Spleen (tissue), 7 donors: ENCODE results near the gene HP.

Experiments
- POLR2A ChIP-seq, 3 donors: fragments of 450-650 bp; IDR thresholded peaks; one replicate each; pipeline ENCODE4 v1.5.1; 2017; ENCODE audit warnings: antibody characterized with exemption in 3 of 3, mild to moderate bottlenecking in 1 of 3
- POLR2AphosphoS5 ChIP-seq, 3 donors: sonication (generic); formaldehyde crosslinking; IDR thresholded peaks; one replicate each; pipeline ENCODE4 v1.5.1; 2017; ENCODE audit warnings: antibody characterized with exemption in 3 of 3
- TF ChIP-seq, protein P1 (sequence below), 11 experiments: fragments of 200-600 bp in 7 of 11; fragments of 450-650 bp in 4 of 11; sonication (generic) in 4 of 11; IDR thresholded peaks in 8 of 11; conservative IDR thresholded peaks in 3 of 11; 1 replicate in 7 of 11; 2 replicates in 4 of 11; pipeline versions ENCODE4 v1.4.0 to v1.8.0; 2016 to 2021; ENCODE audit warnings: antibody characterized with exemption in 11 of 11, inconsistent platforms in 4 of 11, mild to moderate bottlenecking in 1 of 11
- donor health status: DM: no; HTN: no; CAD: no; lungs with moderate emphysema.
- donor health status: DM: no; HTN: no; CAD: no.
- donor health status: DM: no; HTN: no; CAD: no.

GRCh38 chr16:72064361-72064894, 10.1 kb downstream of the HP start:
- TF ChIP-seq, protein P1, sequence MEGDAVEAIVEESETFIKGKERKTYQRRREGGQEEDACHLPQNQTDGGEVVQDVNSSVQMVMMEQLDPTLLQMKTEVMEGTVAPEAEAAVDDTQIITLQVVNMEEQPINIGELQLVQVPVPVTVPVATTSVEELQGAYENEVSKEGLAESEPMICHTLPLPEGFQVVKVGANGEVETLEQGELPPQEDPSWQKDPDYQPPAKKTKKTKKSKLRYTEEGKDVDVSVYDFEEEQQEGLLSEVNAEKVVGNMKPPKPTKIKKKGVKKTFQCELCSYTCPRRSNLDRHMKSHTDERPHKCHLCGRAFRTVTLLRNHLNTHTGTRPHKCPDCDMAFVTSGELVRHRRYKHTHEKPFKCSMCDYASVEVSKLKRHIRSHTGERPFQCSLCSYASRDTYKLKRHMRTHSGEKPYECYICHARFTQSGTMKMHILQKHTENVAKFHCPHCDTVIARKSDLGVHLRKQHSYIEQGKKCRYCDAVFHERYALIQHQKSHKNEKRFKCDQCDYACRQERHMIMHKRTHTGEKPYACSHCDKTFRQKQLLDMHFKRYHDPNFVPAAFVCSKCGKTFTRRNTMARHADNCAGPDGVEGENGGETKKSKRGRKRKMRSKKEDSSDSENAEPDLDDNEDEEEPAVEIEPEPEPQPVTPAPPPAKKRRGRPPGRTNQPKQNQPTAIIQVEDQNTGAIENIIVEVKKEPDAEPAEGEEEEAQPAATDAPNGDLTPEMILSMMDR (IDR thresholded peaks at IDR 0.05 in 8 of 11, conservative IDR thresholded peaks at IDR 0.05 in 3 of 11): no peak
- TF ChIP-seq POLR2A (IDR thresholded peaks at IDR 0.05) (no peak), POLR2AphosphoS5 (IDR thresholded peaks at IDR 0.05) (no peak)
